ENCODE results near the gene ATRNL1.

DNA sequence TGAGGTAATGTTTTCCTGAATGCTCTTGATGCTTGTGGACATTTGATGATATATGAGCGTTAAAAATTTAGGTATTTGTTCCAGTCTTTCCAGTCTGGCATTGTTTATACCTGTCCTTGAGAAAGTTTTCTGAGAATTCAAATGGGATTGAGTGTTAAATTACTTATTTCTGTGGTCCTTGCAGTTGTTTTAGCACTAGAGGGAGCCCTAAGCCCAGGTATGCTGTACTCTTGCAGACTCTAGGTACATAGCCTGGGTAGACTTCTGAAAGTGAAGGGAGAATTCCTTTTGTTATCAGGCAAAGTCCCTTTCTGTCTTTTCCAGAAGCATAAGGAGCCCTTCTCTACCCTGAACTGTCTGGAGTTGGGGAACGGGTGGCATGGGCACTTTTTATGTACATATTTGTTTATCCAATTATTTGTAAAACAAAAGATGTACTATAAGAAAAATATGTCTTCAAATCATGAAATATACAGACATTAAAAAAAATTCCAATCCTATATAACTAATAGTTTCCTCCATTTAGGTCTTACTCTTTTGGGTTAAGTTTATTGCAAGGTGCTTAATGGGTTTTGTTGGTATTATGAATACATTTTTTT, 262.1 kb downstream of the ATRNL1 start:
- TF ChIP-seq POLR2AphosphoS5 (IDR thresholded peaks at IDR 0.05) (no peak), POLR2A (IDR thresholded peaks at IDR 0.05) (no peak), EP300 (IDR thresholded peaks at IDR 0.05; ENCODE audit: low read depth) (no peak)
- TF ChIP-seq, protein P1, sequence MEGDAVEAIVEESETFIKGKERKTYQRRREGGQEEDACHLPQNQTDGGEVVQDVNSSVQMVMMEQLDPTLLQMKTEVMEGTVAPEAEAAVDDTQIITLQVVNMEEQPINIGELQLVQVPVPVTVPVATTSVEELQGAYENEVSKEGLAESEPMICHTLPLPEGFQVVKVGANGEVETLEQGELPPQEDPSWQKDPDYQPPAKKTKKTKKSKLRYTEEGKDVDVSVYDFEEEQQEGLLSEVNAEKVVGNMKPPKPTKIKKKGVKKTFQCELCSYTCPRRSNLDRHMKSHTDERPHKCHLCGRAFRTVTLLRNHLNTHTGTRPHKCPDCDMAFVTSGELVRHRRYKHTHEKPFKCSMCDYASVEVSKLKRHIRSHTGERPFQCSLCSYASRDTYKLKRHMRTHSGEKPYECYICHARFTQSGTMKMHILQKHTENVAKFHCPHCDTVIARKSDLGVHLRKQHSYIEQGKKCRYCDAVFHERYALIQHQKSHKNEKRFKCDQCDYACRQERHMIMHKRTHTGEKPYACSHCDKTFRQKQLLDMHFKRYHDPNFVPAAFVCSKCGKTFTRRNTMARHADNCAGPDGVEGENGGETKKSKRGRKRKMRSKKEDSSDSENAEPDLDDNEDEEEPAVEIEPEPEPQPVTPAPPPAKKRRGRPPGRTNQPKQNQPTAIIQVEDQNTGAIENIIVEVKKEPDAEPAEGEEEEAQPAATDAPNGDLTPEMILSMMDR (IDR thresholded peaks at IDR 0.05): peak; percentile 38 to 50 (median 44)
